HEK293 (cell line): ENCODE measurements around the gene CUEDC1.

Source experiments
- CTCF ChIA-PET: fragments of 350-600 bp; formaldehyde crosslinking; extraction: SDS; loops from one replicate; lab custom pipeline; 2021; ENCODE audit warnings: antibody characterized with exemption; lab: Yijun Ruan, JAX
- POLR2A ChIA-PET: fragments of 300-600 bp; formaldehyde crosslinking; extraction: SDS; loops from one replicate; lab custom pipeline; 2020; ENCODE audit warnings: antibody characterized with exemption, inconsistent platforms; lab: Yijun Ruan, JAX
- H3K27ac ChIP-seq: fragments of 200-500 bp; sonication (Bioruptor generic); 2 replicates; pipeline ENCODE4 v1.5.1; 2014; ENCODE audit warnings: low read depth, low read length, control low read depth, inconsistent platforms; ENCODE audit errors: extremely low read depth
- H3K36me3 ChIP-seq, 2 experiments: fragments of 200-500 bp in 1 of 2; sonication (Bioruptor generic) in 1 of 2; 1 replicate in 1 of 2; 2 replicates in 1 of 2; pipeline ENCODE4 v1.5.1; 2014 to 2017; ENCODE audit warnings: inconsistent platforms in 2 of 2, low read length in 2 of 2; ENCODE audit not compliant: control insufficient read depth in 2 of 2, insufficient read depth in 1 of 2
- H3K4me1 ChIP-seq: fragments of 200-500 bp; sonication (Bioruptor generic); 2 replicates; pipeline ENCODE4 v1.5.1; 2014; ENCODE audit warnings: mild to moderate bottlenecking, low read length, inconsistent platforms; ENCODE audit not compliant: control insufficient read depth, insufficient read depth
- H3K4me3 ChIP-seq: 2 replicates; pipeline ENCODE4 v1.5.1; 2011; ENCODE audit warnings: low read depth, mild to moderate bottlenecking, control low read depth, low read length, moderate library complexity
- H3K9me3 ChIP-seq: fragments of 200-500 bp; sonication (Bioruptor generic); 2 replicates; pipeline ENCODE4 v1.5.1; 2014; ENCODE audit warnings: low read depth, low read length, inconsistent platforms; ENCODE audit not compliant: control insufficient read depth, insufficient read depth
- GLIS1 ChIP-seq: fragments of 450-650 bp; formaldehyde crosslinking; IDR thresholded peaks from 2 replicates; pipeline ENCODE4 v1.5.1; 2016; ENCODE audit warnings: missing biosample characterization, missing genetic modification characterization
- GLIS2 ChIP-seq: fragments of 450-650 bp; formaldehyde crosslinking; IDR thresholded peaks from 2 replicates; pipeline ENCODE4 v1.5.1; 2016; ENCODE audit warnings: missing biosample characterization, missing genetic modification characterization
- KLF1 ChIP-seq: fragments of 450-650 bp; formaldehyde crosslinking; IDR thresholded peaks from 2 replicates; pipeline ENCODE4 v1.5.1; 2016; ENCODE audit warnings: missing biosample characterization, missing genetic modification characterization
- MZF1 ChIP-seq: fragments of 450-650 bp; formaldehyde crosslinking; IDR thresholded peaks from 2 replicates; pipeline ENCODE4 v1.5.1; 2017; ENCODE audit warnings: missing biosample characterization, missing genetic modification characterization, borderline replicate concordance
- OVOL3 ChIP-seq: fragments of 450-650 bp; formaldehyde crosslinking; IDR thresholded peaks from 2 replicates; pipeline ENCODE4 v1.5.1; 2016; ENCODE audit warnings: missing biosample characterization, missing genetic modification characterization
- PRDM6 ChIP-seq: fragments of 450-650 bp; formaldehyde crosslinking; IDR thresholded peaks from 2 replicates; pipeline ENCODE4 v1.5.1; 2017; ENCODE audit warnings: missing biosample characterization, missing genetic modification characterization
- TCF7L2 ChIP-seq: IDR thresholded peaks from 2 replicates; pipeline ENCODE4 v1.6.1; 2011; ENCODE audit warnings: low read depth, mild to moderate bottlenecking, inconsistent platforms, low read length, moderate library complexity, borderline replicate concordance
- ZBTB48 ChIP-seq: fragments of 450-650 bp; formaldehyde crosslinking; IDR thresholded peaks from 2 replicates; pipeline ENCODE4 v1.5.1; 2016; ENCODE audit warnings: missing biosample characterization, missing genetic modification characterization
- ZBTB6 ChIP-seq: fragments of 450-650 bp; formaldehyde crosslinking; IDR thresholded peaks from 2 replicates; pipeline ENCODE4 v1.5.1; 2017; ENCODE audit warnings: missing biosample characterization, missing genetic modification characterization
- ZBTB8A ChIP-seq: fragments of 450-650 bp; formaldehyde crosslinking; IDR thresholded peaks from 2 replicates; pipeline ENCODE4 v1.5.1; 2016; ENCODE audit warnings: missing biosample characterization, missing genetic modification characterization
- ZIC2 ChIP-seq: fragments of 450-650 bp; formaldehyde crosslinking; IDR thresholded peaks from 2 replicates; pipeline ENCODE4 v1.5.1; 2016; ENCODE audit warnings: missing biosample characterization, missing genetic modification characterization
- ZNF114 ChIP-seq: fragments of 450-650 bp; formaldehyde crosslinking; IDR thresholded peaks from 2 replicates; pipeline ENCODE4 v1.5.0; 2017; ENCODE audit warnings: missing biosample characterization, missing genetic modification characterization
- ZNF121 ChIP-seq: fragments of 450-650 bp; formaldehyde crosslinking; IDR thresholded peaks from 2 replicates; pipeline ENCODE4 v1.5.1; 2016; ENCODE audit warnings: missing biosample characterization, missing genetic modification characterization
- ZNF169 ChIP-seq: fragments of 450-650 bp; formaldehyde crosslinking; IDR thresholded peaks from 2 replicates; pipeline ENCODE4 v1.5.1; 2016; ENCODE audit warnings: missing biosample characterization, missing genetic modification characterization
- ZNF174 ChIP-seq: fragments of 450-650 bp; formaldehyde crosslinking; IDR thresholded peaks from 2 replicates; pipeline ENCODE4 v1.5.0; 2017; ENCODE audit warnings: missing biosample characterization, mild to moderate bottlenecking, missing genetic modification characterization
- ZNF311 ChIP-seq: fragments of 450-650 bp; formaldehyde crosslinking; IDR thresholded peaks from 2 replicates; pipeline ENCODE4 v1.5.1; 2017; ENCODE audit warnings: missing biosample characterization, missing genetic modification characterization, borderline replicate concordance
- ZNF350 ChIP-seq: fragments of 450-650 bp; formaldehyde crosslinking; IDR thresholded peaks from 2 replicates; pipeline ENCODE4 v1.5.0; 2017; ENCODE audit warnings: missing biosample characterization, mild to moderate bottlenecking, missing genetic modification characterization
- ZNF362 ChIP-seq: fragments of 450-650 bp; formaldehyde crosslinking; IDR thresholded peaks from 2 replicates; pipeline ENCODE4 v1.5.1; 2016; ENCODE audit warnings: missing biosample characterization, missing genetic modification characterization
- ZNF366 ChIP-seq: fragments of 450-650 bp; formaldehyde crosslinking; conservative IDR thresholded peaks from 2 replicates; pipeline ENCODE4 v1.5.1; 2016; ENCODE audit warnings: missing biosample characterization, missing genetic modification characterization
- ZNF416 ChIP-seq: fragments of 450-650 bp; formaldehyde crosslinking; IDR thresholded peaks from 2 replicates; pipeline ENCODE4 v1.5.1; 2016; ENCODE audit warnings: missing biosample characterization, missing genetic modification characterization
- ZNF423 ChIP-seq: fragments of 450-650 bp; formaldehyde crosslinking; IDR thresholded peaks from 2 replicates; pipeline ENCODE4 v1.5.1; 2016; ENCODE audit warnings: missing biosample characterization, missing genetic modification characterization
- ZNF433 ChIP-seq: fragments of 450-650 bp; formaldehyde crosslinking; IDR thresholded peaks from 2 replicates; pipeline ENCODE4 v1.5.1; 2016; ENCODE audit warnings: missing biosample characterization, missing genetic modification characterization, low read depth
- ZNF449 ChIP-seq: fragments of 450-650 bp; formaldehyde crosslinking; IDR thresholded peaks from 2 replicates; pipeline ENCODE4 v1.5.1; 2017; ENCODE audit warnings: missing biosample characterization, mild to moderate bottlenecking, missing genetic modification characterization, moderate library complexity
- ZNF510 ChIP-seq: fragments of 450-650 bp; formaldehyde crosslinking; IDR thresholded peaks from 2 replicates; pipeline ENCODE4 v1.5.1; 2018; ENCODE audit warnings: mild to moderate bottlenecking, missing genetic modification characterization, missing biosample characterization; ENCODE audit not compliant: insufficient replicate concordance
- ZNF555 ChIP-seq: fragments of 450-650 bp; formaldehyde crosslinking; conservative IDR thresholded peaks from 2 replicates; pipeline ENCODE4 v1.5.1; 2017; ENCODE audit warnings: missing biosample characterization, mild to moderate bottlenecking, missing genetic modification characterization, inconsistent platforms
- ZNF558 ChIP-seq: fragments of 450-650 bp; formaldehyde crosslinking; IDR thresholded peaks from 2 replicates; pipeline ENCODE4 v1.5.1; 2016; ENCODE audit warnings: missing biosample characterization, missing genetic modification characterization
- ZNF623 ChIP-seq: fragments of 450-650 bp; formaldehyde crosslinking; IDR thresholded peaks from 2 replicates; pipeline ENCODE4 v1.5.1; 2016; ENCODE audit warnings: missing biosample characterization, missing genetic modification characterization

The CUEDC1 gene

GRCh38 chr17:57927048-57927723 is 28.0 kb downstream of the CUEDC1 start (continued):
- TF ChIP-seq ZBTB6 (tag by site-specific recombination): no peak
- TF ChIP-seq KLF1: peak; percentile 56
- no peak for TF ChIP-seq OVOL3
- TF ChIP-seq, all 188 proteins: peak for 36

- TF ChIP-seq ZNF121 (tag by site-specific recombination) (peak; percentile 7; the same call in 1 of the 2 replicates), ZNF169 (no peak)
- H3K27ac ChIP-seq: peak overlapping the region; percentile 68
- POLR2A ChIA-PET: no interaction called here
- no peaks in the 10 kb centered on the region for H3K36me3 ChIP-seq
- H3K4me1 ChIP-seq: peaks cover 32% of the 10 kb centered on the region
- H3K4me3 ChIP-seq: no peak overlapping the region
- CTCF ChIA-PET: interaction anchor here (1.0 to 2.9 kb wide), 3 partner anchors 35 to 97 kb away, joined by 3 to 6 read pairs (median 3); no protein-coding TSS in a partner anchor
- H3K9me3 ChIP-seq: no peaks in the 10 kb centered on the region
Observed at GRCh38 chr17:57926723-57927047, 28.5 kb downstream of the CUEDC1 start.

- Histone ChIP-seq H3K27ac (peak overlapping the region; percentile 76), H3K9me3 (no peaks in the 10 kb centered on the region), H3K36me3 (no peaks in the 10 kb centered on the region), H3K4me3 (no peak overlapping the region), H3K4me1 (peaks cover 32% of the 10 kb centered on the region)
- ChIA-PET CTCF (interaction anchor here (0.6 to 2.9 kb wide), 8 partner anchors 10 to 586 kb away, joined by 3 to 9 read pairs (median 4); no protein-coding TSS in a partner anchor), POLR2A (interaction anchor here (0.7 kb wide), 1 partner anchor 82 kb away, joined by 4 read pairs; the partner anchor contains the start of gene SRSF1)
- peak; percentile 81 for TF ChIP-seq ZIC2
- TF ChIP-seq OVOL3: no peak
- TF ChIP-seq ZNF311 (tag by site-specific recombination): no peak
- TF ChIP-seq ZNF558 (tag by site-specific recombination): no peak
- TF ChIP-seq GLIS2 (tag by site-specific recombination): peak; percentile 55; the same call in 1 of the 2 replicates
- no peak for TF ChIP-seq ZNF416
- TF ChIP-seq TCF7L2: no peak
- TF ChIP-seq ZNF362 (tag by site-specific recombination): no peak
- no peak for TF ChIP-seq ZNF350 (tag by site-specific recombination)
- TF ChIP-seq ZNF510 (tag by site-specific recombination): no peak
- TF ChIP-seq PRDM6: no peak
- TF ChIP-seq ZNF114 (tag by site-specific recombination): no peak
- no peak for TF ChIP-seq MZF1 (tag by site-specific recombination)
- no peak for TF ChIP-seq ZNF623 (tag by site-specific recombination)
- peak; percentile 73 for TF ChIP-seq ZBTB48
- no peak for TF ChIP-seq ZNF174 (tag by site-specific recombination)
- no peak for TF ChIP-seq ZNF366 (tag by site-specific recombination)
- peak; percentile 75 for TF ChIP-seq ZNF423 (tag by site-specific recombination)
- no peak for TF ChIP-seq ZNF449 (tag by site-specific recombination)
- TF ChIP-seq ZNF555: no peak
- TF ChIP-seq GLIS1: peak; percentile 97
- TF ChIP-seq ZBTB8A (tag by site-specific recombination): peak; percentile 40
- TF ChIP-seq ZNF433 (tag by site-specific recombination): no peak
Observed at GRCh38 chr17:57925361-57925990, 29.7 kb downstream of the CUEDC1 start.
